Hematopoietic multipotent progenitor cell treated with erythropoietin and hydrocortisone succinate and interleukin-3 and kit ligand, for 15 days (in vitro differentiated cells): Measurements from ENCODE around the gene ZFAND6.
"Not testable (repeated sequence)": the region's sequence is repeated elsewhere in the genome, so short reads cannot be mapped to it uniquely, and the experiment has no call there.

Experiments used
- DNase-seq: peaks from one replicate; pipeline ENCODE4 v3.0.0-alpha.2; 2015; ENCODE audit warnings: low spot score

The ZFAND6 gene

DNA sequence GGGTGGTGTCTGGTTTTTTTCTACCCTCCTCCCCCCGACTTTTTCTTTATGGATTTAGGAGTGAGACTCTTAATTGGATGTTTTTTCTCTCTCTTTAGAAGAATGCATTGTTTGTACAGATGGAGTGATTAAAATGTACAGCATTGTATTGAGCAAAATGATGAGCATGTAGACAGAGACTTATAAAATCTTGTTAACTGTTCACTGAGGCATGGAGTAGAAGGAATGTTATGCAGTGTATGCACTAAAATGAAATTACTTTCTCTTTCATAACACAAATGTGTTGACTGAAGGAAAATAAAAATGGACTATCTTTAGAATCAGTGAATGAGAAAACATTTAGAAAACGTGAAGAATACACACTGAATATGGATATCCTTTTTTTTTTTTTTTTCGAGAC is 39.8 kb downstream of the ZFAND6 start:
- no peak for DNase-seq

DNA sequence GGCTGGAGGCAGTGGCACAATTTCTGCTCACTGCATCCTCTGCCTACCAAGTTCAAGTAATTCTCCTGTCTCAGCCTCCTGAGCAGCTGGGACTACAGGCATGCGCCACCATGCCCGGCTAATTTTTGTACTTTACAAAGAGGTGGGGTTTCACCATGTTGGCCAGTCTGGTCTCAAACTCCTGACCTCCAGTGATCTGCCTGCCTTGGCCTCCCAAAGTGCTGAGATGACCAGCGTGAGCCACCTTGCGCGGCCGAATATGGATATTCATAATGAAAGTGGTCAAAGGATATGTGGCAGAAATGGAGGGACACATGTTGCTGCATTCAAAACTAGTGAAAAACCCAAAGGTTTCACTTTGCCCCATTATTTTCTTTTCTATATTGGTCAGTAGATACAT is 40.2 kb downstream of the ZFAND6 start:
- DNase-seq, result not testable (repeated sequence)

DNA sequence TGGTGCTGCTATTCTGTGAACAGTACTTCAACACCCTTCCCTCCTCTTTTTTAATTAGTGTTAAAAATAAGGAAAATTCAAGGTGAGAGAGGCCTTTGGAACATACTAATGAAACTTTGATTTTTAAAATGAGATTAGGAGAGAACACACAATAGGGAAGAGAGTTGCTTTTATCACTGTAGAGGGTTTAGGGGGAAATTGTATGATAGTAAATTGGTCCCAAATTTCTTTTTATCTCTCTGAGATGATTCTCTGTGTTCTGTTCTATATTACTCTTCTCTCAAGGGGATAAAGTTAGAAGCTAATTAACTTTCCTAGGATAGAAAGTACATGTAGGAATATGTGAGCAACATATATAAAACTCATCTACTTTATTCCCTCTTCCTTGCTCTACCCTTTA is 40.8 kb downstream of the ZFAND6 start:
- DNase-seq, result no peak

DNA sequence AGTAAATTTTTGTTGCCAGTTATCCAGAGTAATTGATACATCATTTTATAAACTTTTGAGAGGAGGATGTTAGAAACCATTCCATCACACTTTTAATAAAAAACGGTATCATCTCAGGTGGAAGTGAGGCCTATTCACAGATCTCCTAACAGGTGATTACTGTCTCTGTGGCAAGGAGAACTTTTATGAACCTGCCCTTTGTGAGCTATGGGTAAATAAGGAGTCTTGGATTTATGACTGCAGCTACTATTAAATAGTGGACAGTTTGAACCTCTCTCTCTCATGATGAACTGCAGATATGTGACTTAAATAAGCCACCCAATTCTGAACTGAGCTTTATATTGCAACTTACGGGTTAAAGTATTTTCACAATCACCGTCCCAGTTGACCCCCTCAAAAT is 45.7 kb downstream of the ZFAND6 start:
- DNase-seq, result no peak

DNA sequence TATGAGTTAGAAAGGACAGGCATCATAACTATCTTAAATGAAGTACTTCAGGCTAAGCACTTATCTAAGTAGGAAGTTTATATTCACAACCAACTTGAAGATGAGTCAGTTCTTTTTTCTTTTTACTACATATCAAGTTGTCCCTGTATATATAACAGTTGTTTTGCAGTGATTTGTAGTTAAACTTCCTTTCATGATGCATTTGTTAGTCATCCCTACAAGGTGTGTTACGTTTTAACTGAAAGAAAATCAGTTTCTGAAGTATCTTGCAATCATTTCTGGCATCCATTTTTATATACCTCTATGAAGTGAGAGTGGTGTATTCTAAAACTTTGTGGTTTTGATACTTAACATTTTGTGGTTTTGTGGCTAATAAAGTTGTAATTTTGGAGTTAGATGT is 46.1 kb downstream of the ZFAND6 start:
- DNase-seq, result no peak

DNA sequence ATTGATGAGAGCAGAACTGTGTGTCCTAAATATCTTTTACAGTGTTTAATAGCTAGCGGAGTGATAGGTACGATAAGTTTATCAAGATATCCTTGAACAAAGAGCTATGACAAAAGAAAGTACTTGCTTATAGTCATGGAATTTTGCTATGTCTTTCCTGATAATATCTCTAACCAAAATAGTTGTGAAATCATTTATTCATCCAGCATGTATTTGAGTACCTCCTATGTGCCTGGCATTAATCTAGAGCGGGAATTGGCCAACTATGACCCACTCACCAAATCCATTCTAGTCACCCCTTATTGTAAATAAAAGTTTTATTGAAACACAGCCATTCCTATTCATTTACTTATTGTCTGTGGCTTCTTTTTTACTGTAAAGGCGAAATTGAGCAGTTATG is 46.6 kb downstream of the ZFAND6 start:
- DNase-seq, result no peak

DNA sequence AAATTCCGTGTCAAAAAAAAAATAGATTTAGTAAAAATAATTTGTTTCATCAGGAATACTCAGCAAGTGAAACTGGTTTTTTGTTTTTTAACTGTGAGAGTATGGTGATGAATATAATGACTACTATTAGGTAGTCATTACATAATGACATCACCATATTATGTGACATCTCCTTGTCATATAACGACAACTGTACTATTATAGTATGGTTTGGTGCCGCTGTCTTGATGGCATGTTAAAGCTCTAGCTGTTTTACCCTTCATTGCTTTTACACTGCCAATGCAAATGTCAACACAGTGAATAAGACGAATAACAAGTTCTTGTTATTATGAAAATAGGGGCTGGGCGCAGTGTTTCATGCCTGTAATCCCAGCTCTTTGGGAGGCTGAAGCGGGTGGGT is 47.7 kb downstream of the ZFAND6 start:
- DNase-seq, result no peak

DNA sequence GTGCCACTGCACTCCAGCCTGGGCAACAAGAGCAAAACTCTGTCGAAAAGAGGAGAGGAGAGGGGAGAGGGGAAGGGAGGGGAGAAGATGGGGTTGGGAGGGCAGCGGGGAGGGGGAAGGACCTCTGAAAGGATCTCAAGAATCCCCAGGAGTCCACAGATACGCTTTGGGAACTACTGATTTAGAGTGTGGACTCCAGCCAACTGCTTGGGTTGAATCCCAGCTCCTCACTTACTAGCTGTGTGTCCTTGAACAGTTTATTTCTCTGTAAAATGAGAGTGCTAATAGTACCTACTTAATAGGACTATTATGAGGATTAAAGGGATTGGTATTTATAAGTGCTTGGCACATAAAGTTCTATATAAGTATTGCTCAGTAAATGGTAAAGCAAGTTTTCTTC is 48.3 kb downstream of the ZFAND6 start:
- DNase-seq, result no peak

DNA sequence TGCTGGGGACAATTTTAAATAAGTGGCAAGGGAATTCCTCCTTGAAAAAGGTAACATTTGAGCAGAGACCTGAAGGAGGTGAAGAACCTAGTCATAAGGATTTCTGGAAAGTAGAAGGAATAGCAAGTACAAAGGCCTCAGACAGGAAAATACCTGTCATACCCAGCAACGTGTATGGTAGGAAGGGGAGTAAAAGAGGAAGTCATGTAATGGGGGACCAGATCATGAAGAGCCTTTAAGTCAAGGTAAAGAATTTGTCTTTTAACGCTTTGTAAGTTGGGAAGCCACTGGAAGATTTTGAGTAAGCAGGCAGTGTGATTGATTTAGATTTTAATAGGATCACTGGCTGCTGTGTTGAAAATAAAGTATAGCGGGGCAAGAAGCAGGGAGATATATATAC is 49.9 kb downstream of the ZFAND6 start:
- DNase-seq, result no peak

DNA sequence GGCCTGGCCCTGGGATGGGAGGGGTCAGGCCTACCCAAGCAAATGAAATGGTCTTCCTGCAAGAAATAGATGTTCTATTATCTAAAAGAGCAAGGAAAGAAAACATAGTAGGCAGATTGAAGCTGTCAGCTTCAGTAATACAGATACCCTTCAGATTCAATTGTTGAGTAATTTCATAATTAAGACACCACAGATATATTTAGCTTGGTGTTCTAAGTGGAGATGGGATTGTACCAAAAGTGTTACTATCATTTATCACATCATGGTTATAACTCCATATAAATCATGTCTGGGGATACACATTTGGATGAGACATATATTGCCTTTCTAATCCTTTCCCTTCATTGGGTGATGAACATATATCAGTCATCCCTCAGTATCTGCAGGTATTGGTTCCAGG is 51.4 kb downstream of the ZFAND6 start:
- DNase-seq, result no peak

DNA sequence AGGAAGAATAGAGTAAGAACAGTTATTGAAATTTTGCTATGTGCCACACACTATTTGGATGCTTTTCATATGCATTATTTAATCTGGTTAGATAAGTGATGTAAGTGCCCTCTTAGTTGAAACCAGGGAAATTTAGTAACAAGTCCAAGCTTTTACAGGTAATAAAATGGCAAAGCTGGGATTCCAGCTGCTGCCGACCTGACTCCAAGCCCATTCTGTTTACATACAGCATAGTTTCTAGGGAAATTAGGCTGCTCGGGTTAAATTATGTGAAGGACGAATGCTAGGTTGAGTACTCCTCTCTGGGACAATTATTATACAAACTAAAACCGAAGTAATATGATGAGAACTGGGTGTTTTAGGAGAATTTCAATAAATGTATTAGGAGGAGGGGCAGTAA is 54.6 kb downstream of the ZFAND6 start:
- no peak for DNase-seq

DNA sequence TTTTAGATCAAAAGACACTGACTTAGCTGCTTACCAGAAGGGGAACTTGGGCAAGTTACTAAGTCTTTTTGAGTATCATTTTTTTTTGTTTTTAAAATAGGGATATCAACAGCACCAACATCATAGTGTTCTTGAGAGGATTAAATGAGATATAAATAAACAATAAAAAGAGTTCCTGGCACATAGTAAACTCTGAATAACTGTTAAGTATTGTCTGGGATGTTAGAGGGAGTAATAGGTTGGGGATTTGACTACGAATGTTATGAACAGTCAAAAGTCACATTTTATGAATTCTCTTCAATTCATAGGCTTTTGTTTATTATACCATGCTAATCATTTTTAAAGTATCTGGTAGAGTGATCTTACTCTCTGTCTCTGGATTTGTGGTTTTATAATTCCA is 55.5 kb downstream of the ZFAND6 start:
- no peak for DNase-seq

DNA sequence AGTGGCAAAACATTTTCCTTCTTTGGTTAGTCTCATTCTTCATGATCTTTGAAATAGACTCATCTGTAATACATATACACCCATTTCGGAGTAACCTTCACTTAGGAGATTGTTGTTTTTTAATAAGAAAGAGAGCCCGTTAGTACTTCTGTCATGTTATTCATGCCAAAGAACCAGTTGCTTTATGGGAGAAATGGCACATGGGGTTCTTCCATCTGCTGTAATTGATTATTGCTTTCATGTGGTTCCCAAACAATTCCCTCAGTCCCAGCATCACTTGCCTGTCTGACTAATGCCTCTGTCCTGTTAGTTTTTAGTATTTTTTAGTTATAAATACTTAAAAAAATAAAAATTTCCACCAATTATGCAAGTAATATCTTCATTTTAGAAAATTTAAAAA is 59.5 kb downstream of the ZFAND6 start:
- no peak for DNase-seq

DNA sequence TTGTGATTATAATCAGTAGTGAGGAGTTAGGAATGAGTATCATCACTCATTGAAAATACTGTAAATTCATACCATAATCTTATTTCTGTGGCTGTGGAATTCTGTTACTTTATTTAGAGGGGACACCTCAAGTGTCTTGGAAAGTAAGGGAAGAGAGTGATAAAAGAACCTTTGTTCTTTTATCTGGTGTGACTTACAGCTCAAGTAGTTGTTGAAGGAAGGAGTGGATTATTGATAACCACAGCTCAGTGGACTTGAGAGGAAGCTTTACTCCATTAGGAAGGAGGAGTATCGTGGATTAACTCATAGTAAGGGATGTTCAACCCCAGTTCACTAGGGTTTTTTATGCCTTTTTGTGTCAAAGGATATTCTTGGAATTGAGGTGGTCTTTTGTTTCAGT is 61.2 kb downstream of the ZFAND6 start:
- DNase-seq, result no peak

DNA sequence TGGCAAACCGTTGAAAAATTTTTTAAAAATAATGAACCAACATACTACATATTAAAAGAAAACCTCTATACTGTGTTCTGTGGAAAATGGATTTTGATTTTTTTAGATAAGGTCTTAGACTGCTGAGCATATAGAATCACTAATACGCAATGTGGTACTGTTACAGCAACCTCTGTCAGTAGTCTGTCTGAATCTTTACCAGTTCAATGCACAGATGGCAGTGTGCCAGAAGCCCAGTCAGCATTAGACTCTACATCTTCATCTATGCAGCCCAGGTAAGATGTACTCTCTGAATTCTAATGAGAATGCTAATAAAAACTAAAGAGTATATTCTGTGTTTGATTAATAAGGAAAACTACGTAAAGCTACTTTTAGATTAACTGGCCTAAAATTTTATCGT is 62.1 kb downstream of the ZFAND6 start:
- peak; percentile 59 for DNase-seq

DNA sequence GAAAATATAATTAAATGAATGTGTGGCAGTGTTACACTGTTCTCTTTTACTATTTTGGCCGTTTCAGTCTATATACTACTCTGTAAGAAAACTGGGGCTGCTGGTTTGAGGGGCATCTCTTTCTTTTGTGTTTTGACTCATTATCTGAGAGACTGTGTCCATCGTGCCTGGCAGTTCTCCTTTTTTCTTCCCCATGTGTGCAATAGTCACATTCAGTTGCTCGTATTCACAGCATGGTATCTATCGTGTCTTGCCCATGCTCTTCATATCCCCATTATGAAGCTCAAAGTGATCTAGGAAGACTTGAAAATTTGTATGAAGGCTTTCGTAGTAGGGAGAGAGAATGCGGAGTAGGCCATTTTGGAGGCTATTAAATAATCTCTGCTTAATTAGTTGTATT is 63.6 kb downstream of the ZFAND6 start:
- DNase-seq, result no peak

DNA sequence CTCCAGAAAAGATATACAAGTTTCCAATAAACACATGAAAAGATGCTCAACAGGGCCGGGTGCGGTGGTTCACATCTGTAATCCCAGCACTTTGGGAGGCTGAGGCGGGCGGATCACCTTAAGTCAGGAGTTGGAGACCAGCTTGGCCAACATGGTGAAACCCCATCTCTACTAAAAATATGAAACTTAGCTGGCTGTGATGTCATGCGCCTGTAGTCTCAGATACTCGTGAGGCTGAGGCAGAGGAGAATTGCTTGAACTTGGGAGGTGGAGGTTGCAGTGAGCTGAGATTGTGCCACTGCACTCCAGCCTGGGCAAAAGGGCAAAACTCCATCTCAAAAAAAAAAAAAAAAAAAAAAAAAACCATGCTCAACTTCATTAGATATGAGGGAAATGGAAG is 67.8 kb downstream of the ZFAND6 start:
- not testable (repeated sequence) for DNase-seq

DNA sequence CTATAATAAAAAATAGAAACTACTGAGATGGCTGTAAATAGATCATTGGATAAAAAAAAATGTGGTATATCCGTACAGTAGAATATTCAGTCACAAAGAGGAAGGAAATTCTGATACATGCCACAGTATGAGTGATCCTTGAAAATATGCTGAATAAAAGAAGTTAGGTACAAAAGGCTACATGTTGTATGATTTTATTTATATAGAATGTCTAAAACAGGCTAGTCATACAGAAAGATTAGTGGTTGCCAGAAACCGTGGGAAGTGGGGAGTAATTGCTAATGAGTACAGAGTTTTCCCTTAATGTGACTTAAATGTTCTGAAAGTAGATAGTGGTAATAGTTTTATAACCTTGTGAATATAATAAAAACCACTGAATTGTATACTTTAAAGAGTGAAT is 68.4 kb downstream of the ZFAND6 start:
- no peak for DNase-seq

DNA sequence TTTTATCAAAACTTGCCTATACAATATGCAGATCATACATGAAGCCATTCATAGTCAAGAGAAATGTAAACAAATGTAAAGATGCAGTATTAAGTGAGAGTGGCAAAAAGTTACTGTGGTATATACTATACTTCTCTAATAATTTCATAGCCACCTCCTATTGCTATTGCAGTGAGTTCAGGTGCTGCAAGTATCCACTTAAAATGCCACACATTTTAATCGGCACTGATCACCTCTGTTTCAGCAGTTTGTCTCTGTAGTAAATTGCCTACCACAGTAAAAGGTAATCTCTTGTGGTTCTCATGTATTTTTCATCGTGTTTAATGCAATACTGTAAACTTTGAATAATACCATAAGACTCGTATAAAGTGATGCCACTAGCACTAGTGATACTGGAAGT is 72.9 kb downstream of the ZFAND6 start:
- DNase-seq, result no peak

DNA sequence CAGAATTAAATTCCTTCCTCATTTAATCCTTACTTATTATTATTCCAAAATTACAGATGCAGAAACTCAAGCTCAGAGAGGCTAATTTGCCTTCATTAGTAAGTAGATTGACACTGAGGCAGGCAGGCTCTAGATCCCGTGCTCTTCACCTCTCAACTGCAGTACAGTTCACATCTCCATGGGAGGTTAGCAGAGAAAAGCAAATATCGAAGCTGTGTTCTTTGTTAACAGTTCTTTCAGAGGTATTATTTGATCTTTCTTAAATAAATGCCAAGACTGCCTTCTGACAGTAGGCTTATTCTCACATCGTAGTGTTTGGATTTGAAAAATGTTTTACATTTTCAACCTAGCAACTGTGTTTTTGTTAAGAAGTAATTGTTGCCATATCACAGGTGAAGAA is 77.4 kb downstream of the ZFAND6 start:
- no peak for DNase-seq

DNA sequence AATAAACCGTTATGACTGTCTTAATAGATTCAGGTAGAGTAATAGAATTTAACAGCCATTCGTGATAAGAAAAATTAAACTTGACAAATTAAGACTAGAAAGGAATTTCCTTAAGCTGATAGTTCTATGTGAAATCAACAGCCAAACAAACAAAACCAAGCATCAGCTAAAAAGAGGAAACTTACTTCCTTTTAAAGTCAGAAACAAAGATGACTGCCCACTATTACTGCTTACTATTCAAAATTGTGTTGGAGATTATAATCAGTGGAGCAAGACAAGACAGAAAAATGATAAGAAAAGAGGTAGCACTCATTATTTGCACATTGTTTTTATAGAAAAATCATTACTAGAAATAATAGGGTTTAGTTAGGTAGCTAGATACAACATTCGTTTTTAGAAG is 79.5 kb downstream of the ZFAND6 start:
- DNase-seq, result no peak

DNA sequence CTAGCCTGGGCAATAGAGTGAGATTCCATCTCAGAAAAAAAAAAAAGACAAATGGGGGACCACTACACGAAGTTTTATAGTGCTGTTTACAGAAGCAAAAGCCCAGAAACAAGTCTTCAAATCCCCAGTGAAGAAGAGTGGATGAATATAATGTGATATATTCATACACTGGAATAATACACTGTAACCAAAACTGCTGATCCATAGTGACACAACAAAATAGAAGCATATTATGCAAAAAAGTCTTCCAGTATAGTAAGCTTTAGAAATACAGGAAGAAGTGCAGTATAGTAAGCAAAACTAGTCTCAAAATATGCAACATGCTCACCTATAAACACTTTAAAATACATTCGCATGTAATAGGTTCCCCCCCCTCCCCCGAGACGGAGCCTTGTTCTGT is 81.4 kb downstream of the ZFAND6 start:
- peak; percentile 49 for DNase-seq

DNA sequence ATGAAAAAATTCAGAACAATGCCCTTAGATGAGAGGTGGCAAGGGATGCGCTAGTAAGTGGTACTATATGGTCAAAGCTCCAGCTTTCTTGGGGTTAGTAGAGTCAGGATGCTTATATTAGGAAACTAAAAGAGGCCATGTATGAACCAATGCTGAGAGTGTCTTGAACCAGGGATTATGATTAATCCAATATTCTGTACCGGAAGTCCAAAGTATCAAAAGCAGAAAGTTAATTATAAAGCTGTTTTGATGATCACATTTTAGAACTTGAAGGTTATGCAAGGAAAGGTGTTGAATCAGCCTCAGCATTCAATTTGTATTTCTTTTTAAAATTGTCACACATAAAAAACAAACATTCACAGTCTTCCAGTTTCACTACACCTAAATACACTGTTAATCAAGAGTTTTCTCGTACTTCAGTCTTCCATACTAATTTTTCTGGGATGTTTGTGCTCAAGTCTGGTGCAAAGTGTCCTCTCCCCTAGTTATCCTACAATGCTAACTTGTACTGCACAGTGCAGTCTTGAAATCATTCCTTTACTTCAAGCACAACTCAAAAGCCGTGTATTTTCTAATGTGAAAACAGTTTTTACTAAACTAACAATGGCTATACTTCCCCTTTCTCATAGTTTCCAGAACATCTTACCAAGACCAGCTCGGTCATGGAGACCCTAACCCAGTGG is 82.6 kb downstream of the ZFAND6 start:
- no peak for DNase-seq

DNA sequence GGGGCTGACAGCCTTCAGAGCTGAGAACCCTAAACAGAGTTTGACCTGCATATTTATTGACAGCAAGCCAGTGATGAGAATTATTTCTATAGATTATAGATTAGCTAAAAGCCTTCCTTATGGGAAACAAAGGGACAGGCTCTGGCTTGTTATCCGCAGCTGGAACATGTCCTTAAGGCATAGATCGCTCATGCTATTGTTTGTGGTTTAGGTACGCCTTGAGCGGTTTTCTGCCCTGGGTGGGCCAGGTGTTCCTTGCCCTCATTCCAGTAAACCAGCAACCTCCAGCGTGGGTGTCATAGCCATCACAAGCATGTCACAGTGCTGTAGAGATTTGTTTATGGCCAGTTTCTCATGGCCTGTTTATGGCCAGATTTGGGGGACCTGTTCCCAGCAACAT is 83.2 kb downstream of the ZFAND6 start:
- DNase-seq, result no peak

DNA sequence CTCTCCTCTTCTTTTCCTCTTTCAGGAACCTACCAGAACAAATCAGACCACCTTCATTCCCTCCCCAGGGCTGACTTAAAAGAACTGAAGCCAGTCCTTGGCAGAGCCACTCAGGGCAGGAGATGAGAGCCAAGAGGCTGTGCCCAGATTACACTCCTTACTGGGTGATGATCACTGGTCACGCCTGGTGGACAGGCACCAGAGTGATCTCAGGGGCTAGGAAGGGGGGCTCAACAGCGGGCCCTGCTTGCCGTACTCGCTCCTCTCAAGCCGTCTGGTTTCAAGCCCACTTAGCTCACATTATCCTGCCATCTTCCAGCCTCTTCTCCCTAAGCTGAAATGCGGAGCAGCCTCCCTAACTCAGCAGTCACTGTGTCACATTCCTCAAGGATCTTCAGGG is 91.7 kb downstream of the ZFAND6 start:
- peak; percentile 31 for DNase-seq
